ENCODE measurements around the gene RAB25.
A peak's percentile ranks its signal among the peaks of the same experiment; 100 is the strongest.
"Not testable (repeated sequence)": the region's sequence is repeated elsewhere in the genome, so short reads cannot be mapped to it uniquely, and the experiment has no call there.

RAB25 gene

GRCh38 chr1:156060937-156061636 lies at the start of gene RAB25:
Gene RAB25, plus strand, starts transcription at chr1:156061160. Its CDS starts 241 bp downstream, at chr1:156061401.
- peak; percentile 71 for DNase-seq

- no peak for DNase-seq
These were observed 48.7 kb upstream of the RAB25 start for GRCh38 chr1:156012051-156012817.

- DNase-seq: no peak
These were observed 46.1 kb upstream of the RAB25 start for GRCh38 chr1:156014829-156015228.

GRCh38 chr1:156019946-156020292 lies 41.0 kb upstream of the RAB25 start:
- no peak for DNase-seq

GRCh38 chr1:156020293-156021092 lies 40.5 kb upstream of the RAB25 start, which contains the start of gene SSR2:
Gene SSR2, minus strand, starts transcription at chr1:156020951. Its CDS starts 784 bp downstream, at chr1:156020167.
- peak; percentile 88 for DNase-seq

DNA sequence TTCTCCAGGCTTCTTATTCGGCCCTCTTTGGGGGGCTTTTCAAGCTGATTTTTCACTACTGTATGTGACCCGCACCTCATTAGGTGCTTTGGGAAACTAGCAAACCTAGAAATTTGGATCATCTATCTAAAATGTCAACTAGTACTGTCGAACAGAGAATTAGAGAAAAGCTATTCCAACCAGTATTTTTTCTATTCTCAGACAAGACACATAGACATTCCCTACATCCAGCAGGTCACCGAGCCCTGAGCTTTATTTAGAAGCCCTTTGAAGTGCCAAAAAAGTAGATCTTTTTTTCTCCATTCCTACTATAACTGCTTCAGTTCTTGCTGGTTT lies 39.9 kb upstream of the RAB25 start:
- no peak for DNase-seq

- DNase-seq: no peak
These were observed 39.0 kb upstream of the RAB25 start for GRCh38 chr1:156021954-156022353.

- no peak for DNase-seq
These were observed 36.2 kb upstream of the RAB25 start for GRCh38 chr1:156024801-156025200.

DNA sequence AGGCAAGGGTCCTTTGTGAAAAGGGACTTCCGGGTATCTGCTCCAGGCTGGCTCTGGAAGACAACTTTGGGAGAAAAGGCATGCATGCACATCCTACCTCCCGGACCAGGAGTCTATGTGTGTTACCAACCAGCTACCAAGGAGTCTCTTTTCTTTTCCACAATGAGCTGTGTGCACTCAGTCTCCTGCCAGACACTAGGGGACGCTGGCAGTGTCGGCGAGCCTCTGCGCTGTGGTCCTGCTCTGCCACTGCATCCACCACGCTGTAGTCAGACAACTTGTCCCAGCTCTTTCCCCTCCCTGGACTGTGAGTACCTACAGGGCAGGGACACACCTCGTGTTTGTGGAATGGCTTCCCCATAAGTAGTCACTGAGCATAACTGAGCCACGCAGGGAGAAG lies 35.1 kb upstream of the RAB25 start:
- peak; percentile 49 for DNase-seq

- DNase-seq: no peak
These were observed 34.4 kb upstream of the RAB25 start for GRCh38 chr1:156026588-156026987.

DNA sequence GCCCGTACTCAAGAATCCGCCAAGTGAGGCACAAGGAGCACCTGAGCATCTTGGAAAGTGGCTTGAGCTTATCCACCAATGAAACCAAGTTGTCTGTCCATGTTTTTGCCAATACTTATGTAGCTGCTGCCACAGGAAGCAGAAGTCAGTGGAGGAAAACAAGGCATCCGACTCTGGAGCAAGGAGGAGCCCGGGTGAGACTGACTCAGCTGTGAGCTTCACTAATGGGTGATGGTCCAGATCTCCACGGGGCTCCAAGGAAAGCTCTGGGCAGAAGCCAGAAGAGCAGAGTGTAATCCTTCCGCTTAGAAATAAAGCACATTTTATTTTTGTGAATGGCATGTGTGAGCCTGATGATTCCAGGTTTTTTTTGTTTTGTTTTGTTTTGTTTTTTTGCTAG lies 27.9 kb upstream of the RAB25 start:
- no peak for DNase-seq

DNA sequence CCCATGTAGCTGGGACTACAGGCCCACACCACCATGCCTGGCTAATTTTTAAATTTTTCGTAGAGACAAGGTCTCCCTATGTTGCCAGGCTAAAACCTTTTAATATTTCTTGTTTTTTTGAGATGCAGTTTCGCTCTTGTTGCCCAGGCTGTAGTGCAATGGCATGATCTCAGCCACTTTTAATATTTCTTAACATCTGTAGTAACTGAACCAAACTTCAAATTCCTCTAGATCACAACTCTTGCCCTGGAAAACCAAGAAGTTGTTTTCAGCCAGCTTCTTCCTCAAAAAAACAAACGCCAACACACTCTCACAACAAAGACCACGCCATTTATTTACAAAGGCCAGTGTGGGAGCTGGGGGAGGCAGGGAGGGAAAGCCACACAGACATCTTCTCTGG lies 26.0 kb upstream of the RAB25 start:
- DNase-seq: not testable (repeated sequence)

GRCh38 chr1:156042828-156043227 lies 18.1 kb upstream of the RAB25 start:
- no peak for DNase-seq

DNA sequence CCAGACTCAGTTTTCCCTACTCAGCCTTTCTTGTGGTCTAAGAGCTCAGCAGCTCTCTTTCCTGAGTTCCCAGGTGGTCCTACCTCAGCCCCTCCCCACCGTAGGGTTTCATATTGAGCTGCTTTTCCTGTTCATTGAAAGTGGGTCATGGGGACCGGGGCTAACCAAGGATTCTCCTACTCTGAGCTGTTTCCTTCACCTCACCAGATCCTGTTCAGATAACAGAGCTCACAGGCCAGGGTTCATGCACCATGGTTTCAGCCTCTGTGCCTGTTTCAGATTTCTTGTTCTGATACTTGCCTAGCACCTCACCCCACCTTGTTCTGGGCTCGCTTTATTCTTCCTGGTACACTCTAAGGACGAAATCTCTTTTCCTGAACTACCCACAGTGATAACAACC lies 15.9 kb upstream of the RAB25 start:
- DNase-seq: no peak

DNA sequence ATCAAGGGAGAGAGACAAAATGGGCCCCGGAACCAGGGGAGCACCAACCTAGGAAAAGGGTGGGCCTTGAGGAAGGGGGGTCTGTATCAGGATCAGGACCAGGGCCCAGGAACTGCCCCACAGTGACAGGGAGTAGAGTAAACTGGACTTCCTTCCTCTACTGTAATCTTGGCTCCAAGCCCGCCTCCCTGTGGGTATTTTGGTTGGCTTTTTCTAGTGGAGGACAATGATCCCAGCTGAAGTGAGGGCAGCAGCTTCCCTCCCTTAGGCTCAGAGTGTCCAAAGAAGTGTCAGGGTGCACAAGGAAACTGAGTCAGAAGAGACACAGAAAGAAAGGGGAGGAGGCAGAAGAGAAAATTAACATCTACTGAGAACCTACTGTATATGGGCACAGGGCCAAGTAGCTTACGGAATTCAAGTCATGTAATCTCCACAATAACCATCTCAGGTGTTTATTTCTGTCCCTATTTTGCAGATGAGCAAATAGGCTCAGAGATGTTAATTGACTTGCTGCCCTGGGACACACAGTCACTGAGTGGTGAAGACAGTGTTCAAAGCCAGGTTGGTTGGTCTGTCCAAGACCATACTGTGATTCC lies 12.2 kb upstream of the RAB25 start:
- DNase-seq: no peak

GRCh38 chr1:156050376-156050775 lies 10.6 kb upstream of the RAB25 start:
- no peak for DNase-seq

GRCh38 chr1:156051011-156051725 lies 9.8 kb upstream of the RAB25 start:
- DNase-seq: no peak

DNA sequence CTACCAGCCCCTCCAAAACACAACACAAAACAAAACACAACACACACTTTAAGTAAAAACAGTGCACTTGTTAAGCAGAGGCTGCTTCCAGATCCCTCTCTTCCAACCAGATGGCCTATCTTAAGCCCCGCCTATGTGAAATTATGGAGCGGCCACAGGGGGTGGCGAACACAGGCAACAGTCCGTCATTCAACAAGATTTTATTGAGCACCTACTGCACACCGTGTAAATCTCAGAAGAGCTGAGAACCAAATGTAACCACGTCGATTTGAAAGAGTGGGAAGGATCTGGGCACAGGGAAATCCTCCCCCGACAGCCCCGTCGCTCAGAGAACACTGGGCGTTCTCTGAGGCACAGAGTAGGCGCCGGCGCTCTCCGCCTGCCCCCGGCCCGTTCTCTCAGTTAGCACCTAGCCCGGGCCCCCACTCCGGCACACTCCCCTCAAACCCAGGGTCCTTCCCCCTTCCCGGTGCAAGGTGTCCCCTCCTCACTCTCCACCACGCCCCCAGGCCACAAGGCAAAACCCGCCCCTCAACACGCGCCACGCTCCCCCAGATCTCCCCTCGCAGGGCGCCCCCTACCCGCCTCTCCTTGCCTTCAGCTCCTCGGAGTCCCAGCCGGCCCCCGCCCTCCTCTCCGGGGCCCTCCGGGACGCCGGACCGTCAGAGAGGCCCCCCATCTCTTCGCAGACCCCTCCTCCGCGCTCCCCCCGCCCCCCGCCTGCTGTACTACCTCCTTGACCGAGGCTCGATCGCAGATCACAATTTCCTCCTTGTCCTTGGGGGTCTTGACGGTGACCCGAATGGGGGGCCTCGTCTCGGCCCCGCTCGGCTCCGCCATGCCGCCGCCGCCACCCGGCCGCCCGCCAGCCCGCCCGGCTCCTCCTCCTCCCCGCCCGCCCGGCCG lies 7.8 kb upstream of the RAB25 start:
- DNase-seq: peak; percentile 45

GRCh38 chr1:156053768-156054499 lies 7.0 kb upstream of the RAB25 start, which contains the start of gene UBQLN4:
Gene UBQLN4, minus strand, starts transcription at chr1:156053798. Its CDS starts 97 bp downstream, at chr1:156053701.
- peak; percentile 83 for DNase-seq

- peak; percentile 97 for DNase-seq
These were observed 6.3 kb upstream of the RAB25 start, which contains the start of gene LAMTOR2 for GRCh38 chr1:156054500-156055280. Gene LAMTOR2, plus strand, starts transcription at chr1:156054782. Its CDS starts 108 bp downstream, at chr1:156054890.
